Activated naive CD4-positive, alpha-beta T cell treated with Interleukin-2 at 50 U/mL for 16 hours (primary cell): ENCODE results near the gene RHOD.

Experiments used
- DNase-seq: peaks from one replicate; pipeline ENCODE4 v3.0.0-alpha.2; 2020

Gene RHOD

GRCh38 chr11:67056267-67057204 lies at the start of gene RHOD:
TSS of gene RHOD (plus strand) at chr11:67056847. CDS start at chr11:67056903, 56 bp downstream.
- peak; percentile 25 for DNase-seq

GRCh38 chr11:67007126-67007525 lies 49.5 kb upstream of the RHOD start:
- no peak for DNase-seq

GRCh38 chr11:67010296-67010905 lies 46.2 kb upstream of the RHOD start:
- DNase-seq = no peak

GRCh38 chr11:67013511-67014045 lies 43.1 kb upstream of the RHOD start:
- no peak for DNase-seq

GRCh38 chr11:67014343-67014742 lies 42.3 kb upstream of the RHOD start:
- DNase-seq = no peak

- DNase-seq = no peak
These were observed 41.6 kb upstream of the RHOD start for GRCh38 chr11:67015048-67015447.

- DNase-seq = no peak
These were observed 40.1 kb upstream of the RHOD start for GRCh38 chr11:67016550-67016949.

- DNase-seq = no peak
These were observed 35.7 kb upstream of the RHOD start for GRCh38 chr11:67020949-67021348.

GRCh38 chr11:67022341-67022933 lies 34.2 kb upstream of the RHOD start:
- no peak for DNase-seq

- peak; percentile 22 for DNase-seq
These were observed 33.4 kb upstream of the RHOD start, which contains the start of gene SYT12 for GRCh38 chr11:67022961-67023956. TSS of gene SYT12 (plus strand) at chr11:67023134. CDS start at chr11:67030145, 7,011 bp downstream.

- no peak for DNase-seq
These were observed 32.7 kb upstream of the RHOD start for GRCh38 chr11:67023957-67024353.

- peak; percentile 52 for DNase-seq
These were observed 32.2 kb upstream of the RHOD start for GRCh38 chr11:67024410-67024809.

GRCh38 chr11:67024966-67025365 lies 31.7 kb upstream of the RHOD start:
- no peak for DNase-seq

GRCh38 chr11:67025750-67026149 lies 30.9 kb upstream of the RHOD start:
- no peak for DNase-seq

GRCh38 chr11:67026941-67027340 lies 29.7 kb upstream of the RHOD start:
- DNase-seq = no peak

GRCh38 chr11:67027483-67027930 lies 29.1 kb upstream of the RHOD start:
- no peak for DNase-seq

- DNase-seq = no peak
These were observed 28.6 kb upstream of the RHOD start for GRCh38 chr11:67027943-67028542.

GRCh38 chr11:67029146-67029545 lies 27.5 kb upstream of the RHOD start:
- no peak for DNase-seq

- DNase-seq = no peak
These were observed 25.7 kb upstream of the RHOD start for GRCh38 chr11:67030976-67031375.

GRCh38 chr11:67031791-67032561 lies 24.7 kb upstream of the RHOD start:
- DNase-seq = no peak
